Stromal cell of bone marrow (primary cell): ENCODE data around the gene SLC6A3.
"Not testable (repeated sequence)": the region's sequence is repeated elsewhere in the genome, so short reads cannot be mapped to it uniquely, and the experiment has no call there.

ENCODE experiments used
- DNase-seq: peaks from one replicate; pipeline ENCODE4 v3.0.0-alpha.2; 2012; ENCODE audit warnings: low read depth

SLC6A3 gene

GRCh38 chr5:1440098-1440493 lies 5.1 kb downstream of the SLC6A3 start:
- DNase-seq: no peak

GRCh38 chr5:1439388-1440097 lies 5.7 kb downstream of the SLC6A3 start:
- DNase-seq: no peak

- DNase-seq: no peak
Observed at GRCh38 chr5:1438871-1439270, 6.4 kb downstream of the SLC6A3 start.

GRCh38 chr5:1437876-1438559 lies 7.2 kb downstream of the SLC6A3 start:
- no peak for DNase-seq

GRCh38 chr5:1437226-1437829 lies 7.9 kb downstream of the SLC6A3 start:
- peak; percentile 16 for DNase-seq

GRCh38 chr5:1436681-1437080 lies 8.6 kb downstream of the SLC6A3 start:
- no peak for DNase-seq

DNA sequence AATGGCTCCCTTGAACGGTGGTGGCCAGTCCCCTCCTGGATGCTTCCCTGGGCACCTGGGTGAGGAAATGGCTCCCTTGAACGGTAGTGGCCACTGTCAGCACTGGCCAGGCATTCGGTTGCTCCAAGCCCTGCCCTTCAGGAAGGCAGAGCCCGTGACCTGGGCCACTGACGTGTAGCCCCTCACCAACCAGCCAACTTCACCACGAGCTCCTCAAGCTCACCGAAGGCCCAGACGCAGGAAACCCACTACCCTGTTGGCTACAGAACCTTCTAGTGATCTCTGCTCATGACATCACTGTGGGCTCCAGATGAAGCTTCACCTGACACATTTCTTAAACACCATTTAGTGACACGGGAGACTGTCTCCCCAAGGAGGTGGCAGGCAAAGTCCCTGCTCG lies 9.2 kb downstream of the SLC6A3 start:
- no peak for DNase-seq

GRCh38 chr5:1435369-1435768 lies 9.9 kb downstream of the SLC6A3 start:
- DNase-seq: no peak

DNA sequence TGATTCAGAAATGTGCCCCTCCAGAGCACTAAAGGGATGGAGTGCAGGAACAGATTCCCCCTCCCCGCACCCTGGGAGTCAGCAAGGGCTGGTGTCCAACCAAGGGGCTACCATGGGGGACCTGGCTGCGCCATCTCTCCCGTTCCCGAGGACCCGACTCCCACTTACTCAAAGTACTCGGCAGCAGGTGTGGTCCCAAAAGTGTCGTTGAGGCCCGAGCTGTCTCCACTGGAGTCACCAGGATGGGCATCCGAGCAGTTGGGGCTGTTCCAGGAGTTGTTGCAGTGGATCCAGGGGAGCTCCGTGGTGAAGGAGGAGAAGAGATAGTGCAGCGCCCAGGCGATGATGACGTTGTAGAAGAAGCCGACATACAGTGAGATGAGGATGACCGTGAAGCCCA lies 12.9 kb downstream of the SLC6A3 start:
- DNase-seq: no peak

DNA sequence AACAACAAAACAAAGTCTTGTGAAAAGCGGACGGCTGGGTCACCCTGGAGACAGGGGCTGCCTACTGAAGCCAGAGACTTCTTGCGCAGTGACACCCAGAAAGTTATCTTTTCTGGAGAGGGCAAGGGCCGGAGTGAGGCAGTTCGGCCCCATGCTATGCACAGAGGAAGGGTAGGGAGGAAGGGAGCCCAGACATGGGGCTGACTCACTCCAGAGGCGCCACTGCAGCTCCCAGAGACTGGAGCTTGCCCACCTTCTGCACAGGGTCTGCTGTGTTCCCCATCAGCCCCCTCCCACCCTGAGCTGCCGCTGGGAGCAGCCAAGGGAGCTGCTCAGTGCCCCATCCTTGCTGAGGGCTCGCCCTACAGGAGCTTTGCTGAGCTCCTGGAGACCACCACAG lies 13.3 kb downstream of the SLC6A3 start:
- no peak for DNase-seq

GRCh38 chr5:1431021-1431811 lies 14.0 kb downstream of the SLC6A3 start:
- DNase-seq: no peak

- no peak for DNase-seq
Observed at GRCh38 chr5:1430121-1430795, 15.0 kb downstream of the SLC6A3 start.

- no peak for DNase-seq
Observed at GRCh38 chr5:1429496-1429895, 15.7 kb downstream of the SLC6A3 start.

DNA sequence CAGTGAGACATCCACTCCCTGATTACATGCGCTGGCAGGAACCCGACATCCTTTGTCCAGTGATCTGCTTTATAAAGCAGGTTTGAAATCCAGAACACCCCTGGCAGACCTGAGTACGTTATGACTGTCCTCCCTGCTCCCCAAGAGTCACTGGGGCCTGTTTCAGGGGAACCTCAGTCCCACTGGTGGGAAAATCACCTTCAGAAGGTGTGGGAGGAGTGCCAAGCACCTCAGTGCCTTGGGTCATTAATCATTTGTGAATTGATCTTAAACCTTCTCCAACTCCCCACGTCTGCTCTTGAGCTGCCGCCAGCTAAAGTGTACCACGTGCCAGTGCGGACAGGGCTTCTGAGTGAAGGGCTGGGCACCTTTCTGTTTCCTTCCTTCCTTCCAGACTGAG lies 16.2 kb downstream of the SLC6A3 start:
- DNase-seq: no peak

DNA sequence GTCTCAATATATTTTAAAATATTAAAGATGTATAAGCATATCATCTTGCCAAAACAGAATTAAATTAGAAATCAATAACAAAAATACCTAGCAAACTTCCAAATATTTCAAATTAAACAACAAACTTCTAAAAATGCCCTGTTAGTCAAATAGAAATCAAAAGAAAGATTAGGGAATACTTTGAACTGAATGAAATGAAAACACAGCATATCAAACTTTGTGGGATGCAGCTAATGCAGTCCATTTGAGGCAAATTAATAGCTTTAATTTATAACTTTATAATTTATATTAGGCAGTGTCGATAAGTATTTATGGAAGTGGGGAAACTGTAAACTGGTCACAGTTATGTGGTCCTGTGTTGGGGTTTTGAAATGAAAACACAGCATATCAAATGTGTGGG lies 17.1 kb downstream of the SLC6A3 start:
- DNase-seq: no peak

DNA sequence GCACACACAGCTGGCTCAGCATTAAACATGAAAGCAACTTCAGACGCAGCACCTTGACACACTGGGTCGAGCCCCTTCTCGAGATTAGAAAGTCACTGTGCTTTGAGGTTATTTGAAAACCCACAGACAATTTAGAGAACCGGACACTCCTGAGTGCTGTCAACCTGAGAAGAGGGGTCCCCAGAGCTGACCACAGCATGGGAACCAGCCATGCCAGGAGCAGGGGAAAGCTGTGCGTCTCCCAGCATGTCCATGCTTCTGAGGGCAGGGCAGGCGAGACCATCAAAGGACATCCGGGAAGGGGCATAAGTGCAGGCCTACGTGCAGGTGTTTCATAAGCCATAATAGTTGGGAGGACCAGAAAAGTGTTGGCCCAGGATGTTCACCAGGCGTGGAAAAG lies 20.5 kb downstream of the SLC6A3 start:
- DNase-seq: no peak

DNA sequence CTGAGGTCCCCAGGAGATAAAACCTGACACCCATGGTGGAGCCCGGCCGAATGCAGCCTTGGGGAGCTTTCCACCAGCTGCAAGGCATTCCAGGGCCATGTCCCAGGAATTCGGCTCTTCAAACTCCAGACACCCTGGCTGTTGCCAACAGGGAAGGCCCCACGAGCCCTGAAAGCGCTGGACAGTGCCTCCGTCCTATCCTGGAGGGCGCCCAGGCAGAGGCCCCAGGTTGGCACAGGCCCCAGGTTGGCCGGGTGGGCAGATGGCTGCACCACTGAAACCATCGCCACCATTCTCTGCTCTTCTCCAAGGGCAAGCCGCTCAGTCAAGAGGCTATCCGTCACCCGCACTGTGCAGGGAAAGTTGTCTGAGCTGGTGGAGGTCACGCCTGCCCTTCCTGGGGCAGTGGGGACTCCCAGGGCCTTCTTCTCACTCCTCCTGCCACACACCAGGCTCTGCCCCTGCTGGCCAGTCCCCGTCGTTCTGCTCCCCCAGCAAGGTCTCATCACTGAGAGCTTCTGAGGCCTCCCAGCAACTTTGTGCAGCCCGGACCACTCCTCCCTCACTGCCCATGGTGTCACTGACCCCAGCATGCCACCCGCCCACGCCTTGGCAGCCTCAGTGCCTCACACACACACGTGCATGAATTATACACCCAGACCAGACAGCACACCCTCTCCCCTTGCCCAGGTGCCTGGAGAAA lies 21.2 kb downstream of the SLC6A3 start:
- DNase-seq: no peak

- DNase-seq: not testable (repeated sequence)
Observed at GRCh38 chr5:1422522-1422921, 22.7 kb downstream of the SLC6A3 start.

DNA sequence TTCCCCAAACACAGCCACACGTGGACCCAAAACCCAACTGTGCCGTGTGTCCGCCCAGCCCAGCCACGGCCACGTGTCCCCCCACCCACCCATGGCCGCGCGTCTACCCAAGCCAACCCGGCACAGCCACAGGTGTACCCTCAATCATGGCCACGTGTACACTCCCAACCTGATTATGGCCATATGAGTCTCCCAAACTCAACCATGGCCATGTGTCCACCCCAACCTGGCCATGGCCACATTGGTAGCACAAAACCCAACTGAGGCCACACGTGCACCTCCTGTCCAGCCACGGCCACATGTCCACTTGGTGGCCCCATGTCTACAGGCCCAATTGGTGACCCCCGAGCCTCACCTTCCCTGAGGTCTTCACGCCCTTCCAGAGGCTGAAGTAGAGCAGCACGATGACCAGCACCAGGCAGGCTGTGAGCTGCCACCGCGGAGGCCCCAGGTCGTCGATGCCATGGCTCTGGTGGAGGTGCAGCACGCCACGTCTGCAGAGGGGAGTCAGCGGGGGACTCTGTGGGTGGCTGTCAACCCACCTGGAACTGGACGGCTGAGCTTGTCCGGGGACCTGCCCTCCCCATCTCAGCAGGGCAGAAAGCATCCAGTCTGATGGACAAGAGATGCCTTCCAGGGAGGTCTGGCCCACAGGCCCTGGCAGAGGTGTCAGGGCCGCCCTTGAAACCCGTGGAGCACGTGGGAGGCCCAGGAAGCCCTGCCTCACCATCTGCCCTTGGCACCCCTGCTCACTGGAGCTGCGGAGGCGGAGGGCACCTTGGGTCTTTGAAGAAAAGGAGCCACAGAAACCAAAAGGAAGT lies 23.5 kb downstream of the SLC6A3 start:
- no peak for DNase-seq
